ENCODE measurements around the gene SPEG.
A peak's percentile ranks its signal among the peaks of the same experiment; 100 is the strongest.

The SPEG gene

DNA sequence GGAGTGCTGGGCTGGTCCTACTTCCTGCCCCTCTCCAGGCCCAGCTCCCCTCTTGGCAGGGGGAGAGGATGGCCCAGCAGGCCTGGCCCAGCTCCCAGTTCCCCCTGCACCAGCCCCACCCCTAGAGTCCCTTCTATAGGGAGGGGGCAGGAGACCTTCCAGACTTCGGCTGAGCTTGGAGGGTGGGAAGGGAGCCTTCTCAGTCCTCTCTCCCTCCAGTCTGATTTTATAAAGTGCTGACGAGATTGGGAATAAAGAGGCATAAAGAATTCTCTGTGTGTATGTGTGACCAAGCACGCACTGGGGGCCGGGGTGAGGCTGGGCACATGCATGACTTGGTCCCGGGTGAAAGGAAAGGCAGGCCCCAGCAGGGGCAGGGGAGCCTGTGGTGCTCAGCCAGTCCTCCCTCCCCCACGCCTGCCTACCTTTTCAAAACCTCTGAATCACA is 103.9 kb downstream of the SPEG start:
- DNase-seq: no peak

DNA sequence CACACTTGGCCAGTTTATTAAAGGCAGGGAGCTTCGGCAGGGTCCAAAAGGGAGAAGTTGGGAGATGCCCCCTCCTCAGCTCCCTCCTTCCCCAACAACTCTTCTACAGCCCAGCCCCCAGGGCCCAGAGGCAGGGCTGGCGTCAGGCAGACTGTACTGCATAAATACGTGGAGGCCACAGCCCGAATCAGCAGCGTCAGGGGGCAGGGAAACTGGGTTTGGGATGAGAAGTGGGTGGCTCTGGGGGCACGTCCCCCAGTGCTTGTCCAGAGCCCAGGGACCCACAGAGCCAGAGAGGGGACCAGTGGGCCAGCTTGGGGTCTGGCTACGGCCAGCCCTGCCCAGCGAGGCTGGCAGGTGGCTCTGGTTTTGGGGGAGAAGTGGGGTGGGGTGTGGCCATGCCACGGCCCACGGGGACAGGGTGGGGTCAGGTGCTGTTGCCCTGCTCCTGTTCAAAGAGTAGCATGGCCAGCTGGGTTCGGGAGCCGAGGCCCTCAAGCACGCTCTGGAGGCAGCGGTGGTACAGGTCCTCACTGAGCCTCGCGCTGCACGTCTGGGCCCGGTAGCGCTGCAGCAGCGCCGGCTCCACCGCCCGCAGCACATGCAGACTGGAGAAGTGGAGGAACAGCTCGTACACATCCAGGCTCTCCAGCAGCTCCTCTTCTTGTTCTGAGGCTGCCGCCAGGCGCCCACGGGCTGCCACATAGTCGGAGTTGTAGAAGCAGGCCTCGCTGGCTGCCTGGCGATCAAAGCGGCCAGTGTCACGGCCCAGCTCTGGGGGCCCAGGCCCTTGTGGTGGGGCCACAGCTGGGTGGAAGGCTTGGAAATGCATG is 104.5 kb downstream of the SPEG start:
- no peak for DNase-seq

GRCh38 chr2:219539926-219540678 is 105.5 kb downstream of the SPEG start:
- no peak for DNase-seq

DNA sequence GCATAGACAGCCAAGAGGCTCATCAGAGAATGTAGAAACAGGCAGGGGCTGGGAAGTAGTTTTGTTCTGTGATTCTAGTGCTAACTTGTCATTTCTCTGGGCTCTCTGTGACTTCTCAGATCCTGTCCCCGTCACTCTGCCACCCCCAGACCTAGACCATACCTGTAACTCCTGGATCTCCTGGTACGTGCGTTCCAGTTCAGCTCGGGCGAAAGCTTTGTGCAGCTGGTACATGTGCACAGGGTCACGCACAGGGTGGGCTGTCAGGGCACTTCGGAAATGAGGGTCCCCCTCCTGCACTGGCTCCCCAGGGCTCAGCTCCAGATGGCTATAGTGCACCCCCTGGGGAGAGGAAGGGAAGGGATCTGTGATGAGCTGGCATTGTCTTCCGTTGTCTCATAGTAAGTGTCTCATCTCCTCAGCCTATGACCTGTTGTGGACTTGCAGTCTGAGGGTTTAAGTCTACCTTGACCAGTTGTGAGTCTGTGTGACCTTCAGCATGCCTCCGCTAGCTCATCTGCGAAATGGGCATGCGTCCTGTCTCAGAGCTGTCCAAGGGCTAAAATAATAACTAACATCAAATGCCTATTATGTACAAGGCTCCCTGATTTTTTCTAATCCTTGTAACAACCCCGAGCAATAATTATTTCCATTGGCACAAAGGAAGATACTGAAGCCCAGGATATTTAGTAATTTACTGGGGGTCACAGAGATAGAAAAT is 106.3 kb downstream of the SPEG start:
- no peak for DNase-seq

DNA sequence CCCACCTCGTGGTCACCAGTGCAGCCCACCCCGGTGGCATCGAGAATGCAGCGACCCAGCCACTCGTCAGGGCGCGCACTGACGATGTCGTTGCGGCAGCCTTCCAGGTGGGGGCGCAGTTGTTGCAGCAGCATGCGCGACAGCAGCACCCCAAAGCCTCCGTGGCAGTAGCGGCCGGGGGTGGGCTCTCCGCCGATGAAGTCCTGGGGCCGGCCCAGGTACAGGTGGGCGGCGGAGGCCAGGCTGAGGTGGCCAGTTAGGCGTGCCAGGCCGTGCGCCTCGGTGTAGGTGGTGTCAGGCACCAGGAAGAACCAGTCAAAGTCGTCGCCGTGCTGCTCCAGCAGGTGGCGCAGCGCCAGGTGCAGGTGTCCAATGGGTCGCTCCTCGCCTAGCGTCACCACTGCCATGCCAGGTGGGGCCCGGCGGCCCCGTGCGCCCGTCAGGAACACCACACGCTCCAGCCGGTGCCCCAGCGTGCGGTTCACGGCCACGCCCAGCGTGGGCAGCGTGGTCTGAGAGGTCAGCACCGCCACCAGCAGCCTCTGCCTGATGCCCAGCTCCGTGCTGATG is 107.1 kb downstream of the SPEG start:
- DNase-seq: peak; percentile 68

- no peak for DNase-seq
Measured at GRCh38 chr2:219542931-219543595, 108.4 kb downstream of the SPEG start.

DNA sequence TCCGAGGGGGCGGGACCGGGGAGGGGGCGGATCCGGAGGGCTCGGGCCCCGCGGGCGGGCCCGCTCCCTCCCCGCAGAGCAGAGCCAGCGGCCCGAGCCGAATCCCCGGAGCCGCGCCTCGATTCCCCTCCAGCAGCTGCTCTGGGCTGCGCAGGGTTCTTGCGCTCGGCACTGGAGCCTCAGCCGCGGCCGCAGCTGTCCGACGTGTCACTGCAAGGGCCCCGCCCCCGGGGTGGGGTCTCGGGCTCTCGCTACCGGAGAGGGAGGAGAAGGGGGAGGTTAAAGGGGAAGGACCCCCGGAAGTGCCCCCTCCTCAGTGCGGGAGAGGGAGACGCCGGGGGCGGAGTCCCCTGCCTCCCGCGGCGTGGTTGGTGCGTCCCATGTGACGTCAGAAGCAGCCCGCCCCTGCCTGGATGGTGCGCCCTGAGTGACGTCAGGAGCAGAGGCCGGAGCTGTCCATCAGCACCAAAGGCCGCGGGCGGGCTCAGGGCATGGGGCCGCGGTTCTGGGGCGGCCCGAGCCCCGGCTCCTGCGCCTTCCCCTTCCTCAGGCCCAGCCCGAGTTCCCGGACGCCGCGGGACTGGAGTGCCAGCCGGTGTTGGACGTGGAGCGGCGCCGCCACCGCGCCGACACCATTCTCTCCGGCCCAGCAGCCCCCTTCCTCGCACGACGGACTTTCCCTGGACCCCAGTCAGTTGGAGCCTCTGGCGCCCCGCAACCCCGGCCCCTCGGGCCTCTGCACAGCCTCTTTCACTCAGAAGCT is 109.1 kb downstream of the SPEG start, which contains the start of the genes CHPF and TMEM198:
CHPF (minus strand) TSS at position 214 of the 763 bp plus-strand sequence. CDS start 271 bp downstream, outside the sequence.
TMEM198 (plus strand) TSS at position 433 of the 763 bp plus-strand sequence. CDS start 700 bp downstream, outside the sequence.
- DNase-seq: peak; percentile 97

DNA sequence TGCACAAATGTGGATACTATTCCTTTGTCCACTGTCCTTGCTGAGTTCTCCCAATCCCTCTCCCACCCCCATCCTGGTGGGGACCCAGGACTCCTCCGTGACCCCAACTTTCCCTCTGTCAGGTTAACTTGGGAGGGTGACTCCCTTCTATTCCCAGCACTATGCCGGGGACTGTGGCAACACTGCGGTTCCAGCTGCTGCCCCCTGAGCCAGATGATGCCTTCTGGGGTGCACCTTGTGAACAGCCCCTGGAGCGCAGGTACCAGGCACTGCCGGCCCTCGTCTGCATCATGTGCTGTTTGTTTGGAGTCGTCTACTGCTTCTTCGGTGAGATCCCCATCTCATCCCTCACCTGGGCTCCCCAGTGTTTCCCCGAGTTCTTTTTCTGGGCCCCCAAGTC is 109.9 kb downstream of the SPEG start:
- no peak for DNase-seq

DNA sequence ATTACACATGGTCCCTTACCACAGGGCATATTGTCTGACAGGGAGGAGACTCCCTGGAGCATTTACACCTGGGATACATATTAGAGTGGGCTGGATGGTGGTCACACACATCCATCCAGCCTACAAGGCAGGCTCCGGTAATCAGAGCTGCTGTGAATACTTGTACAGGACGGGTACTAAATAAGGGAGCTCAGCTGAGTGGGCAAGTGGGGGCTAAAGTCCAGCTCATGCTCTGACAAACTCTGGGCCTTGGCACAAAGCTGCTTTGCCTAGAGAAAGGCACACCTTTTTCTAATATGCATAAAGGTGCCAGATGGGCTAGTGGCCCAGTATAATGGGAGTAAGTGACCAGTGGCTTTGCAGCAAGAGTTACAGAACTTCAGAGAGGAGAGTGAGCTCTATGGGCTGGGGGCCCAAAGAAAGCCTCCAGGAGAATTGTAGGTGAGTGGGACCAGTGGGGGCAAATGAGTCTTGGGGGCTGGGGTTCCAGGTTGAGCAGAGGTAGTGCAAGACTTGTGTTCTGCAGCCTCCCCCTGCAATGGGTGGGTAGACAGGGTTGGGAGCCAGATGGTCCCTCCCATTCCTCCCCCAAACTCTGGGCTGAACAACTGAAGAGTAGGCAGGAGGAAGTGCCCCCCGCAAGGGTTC is 110.8 kb downstream of the SPEG start:
- DNase-seq: no peak

DNA sequence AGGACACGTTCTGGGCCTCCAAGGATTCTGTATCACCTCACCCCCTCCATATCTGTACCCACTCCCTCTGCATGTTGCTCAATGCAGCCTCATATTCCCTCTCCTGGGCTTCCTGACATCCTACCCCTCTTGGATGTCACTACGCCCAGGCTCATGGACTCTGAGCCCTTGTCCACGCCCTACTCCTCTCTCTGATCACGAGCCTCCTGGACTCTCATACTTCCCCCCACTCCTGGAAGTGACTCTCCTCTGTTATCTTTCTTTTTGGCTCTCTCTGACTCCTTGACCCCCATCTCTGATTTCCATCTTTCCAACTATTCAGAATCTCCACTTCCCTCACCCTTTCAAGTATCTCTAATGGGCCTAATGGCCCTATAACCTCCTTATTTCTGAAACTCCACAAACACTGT is 111.3 kb downstream of the SPEG start:
- DNase-seq: no peak

- no peak for DNase-seq
Measured at GRCh38 chr2:219547621-219548020, 113.0 kb downstream of the SPEG start.

Data from NCI-H1105 (cell line).